SJCRH30 (cell line): ENCODE measurements around the gene KIF5B. TPM values are rescaled to one million over a fixed set of nuclear protein-coding genes. Genes with fewer than 3 reads are reported as not detected.
"Not testable (repeated sequence)": the region's sequence is repeated elsewhere in the genome, so short reads cannot be mapped to it uniquely, and the experiment has no call there.

Source experiments
- DNase-seq, 2 experiments: peaks; one replicate each; pipeline ENCODE4 v3.0.0-alpha.2; 2015 to 2020
- H3K27ac ChIP-seq: fragments of 250-450 bp; sonication (Bioruptor Pico); 2 replicates; pipeline ENCODE4 v1.5.1; 2020; ENCODE audit warnings: mild to moderate bottlenecking, moderate library complexity
- H3K27me3 ChIP-seq: fragments of 250-450 bp; sonication (Bioruptor Pico); 2 replicates; pipeline ENCODE4 v1.5.1; 2020; ENCODE audit warnings: mild to moderate bottlenecking, moderate library complexity
- H3K36me3 ChIP-seq: fragments of 250-450 bp; sonication (Bioruptor Pico); 2 replicates; pipeline ENCODE4 v1.5.1; 2020; ENCODE audit warnings: mild to moderate bottlenecking, moderate library complexity
- H3K4me1 ChIP-seq: fragments of 250-450 bp; sonication (Bioruptor Pico); 2 replicates; pipeline ENCODE4 v1.5.1; 2020; ENCODE audit warnings: mild to moderate bottlenecking, moderate library complexity
- H3K4me3 ChIP-seq: fragments of 250-450 bp; sonication (Bioruptor Pico); 2 replicates; pipeline ENCODE4 v1.5.1; 2020; ENCODE audit warnings: mild to moderate bottlenecking, moderate library complexity
- H3K9me3 ChIP-seq: fragments of 250-450 bp; sonication (Bioruptor Pico); replicated peaks from 2 replicates; pipeline ENCODE4 v1.5.1; 2020; ENCODE audit warnings: mild to moderate bottlenecking, moderate library complexity
- total RNA-seq: library from RNA; depleted of rRNA; stranded (reverse); fragments of >200 nt; shearing (Covaris generic); gene quantifications from 2 replicates; pipeline ENCODE4 v1.2.3, GENCODE V29; 2014

Gene KIF5B
- total RNA-seq, 1 experiment from 2014 or later: 238 TPM

DNA sequence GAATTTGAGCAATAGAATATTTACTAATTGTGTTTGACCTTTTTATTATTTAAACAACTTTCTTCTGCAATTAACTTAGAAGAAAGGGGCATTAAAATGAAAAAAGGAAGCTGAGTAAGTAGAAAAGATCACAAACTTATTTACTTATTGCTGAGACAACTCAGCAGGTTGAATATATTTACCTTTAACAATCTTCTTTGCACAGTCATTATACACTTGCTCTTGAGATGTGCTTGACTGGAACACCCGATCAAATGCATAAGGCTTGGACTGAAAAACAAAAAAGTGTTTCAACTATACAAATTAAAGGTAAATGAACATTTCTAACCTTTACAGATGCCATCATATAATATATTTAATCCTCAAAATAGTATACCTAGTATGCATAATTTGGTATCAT lies 7.9 kb downstream of the KIF5B start:
- H3K27me3 ChIP-seq: no peaks in the 10 kb centered on the region
- no peak overlapping the region for H3K4me3 ChIP-seq
- H3K9me3 ChIP-seq: no peaks in the 10 kb centered on the region
- H3K36me3 ChIP-seq: peaks cover 70% of the 10 kb centered on the region
- H3K27ac ChIP-seq: no peak overlapping the region
- no peaks in the 10 kb centered on the region for H3K4me1 ChIP-seq
- no peak for DNase-seq

DNA sequence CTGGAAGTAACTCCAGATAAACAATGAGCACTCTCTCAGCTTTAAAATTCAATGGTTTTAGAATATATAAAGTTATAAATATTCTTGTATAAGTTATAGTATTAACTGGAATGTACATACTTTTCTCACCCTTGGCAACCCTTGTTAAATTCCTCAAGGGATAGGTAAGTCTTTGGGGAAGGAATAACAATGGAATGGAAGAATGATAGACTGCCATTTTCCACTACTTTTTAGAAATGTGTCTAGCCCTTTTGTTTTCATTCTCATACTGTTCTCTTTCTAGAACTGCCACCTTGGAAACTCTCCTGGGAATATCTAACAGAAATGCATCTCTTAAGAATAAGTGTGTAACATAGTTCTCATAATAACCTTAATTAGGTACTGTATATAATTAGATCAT lies 8.3 kb downstream of the KIF5B start:
- peaks cover 70% of the 10 kb centered on the region for H3K36me3 ChIP-seq

DNA sequence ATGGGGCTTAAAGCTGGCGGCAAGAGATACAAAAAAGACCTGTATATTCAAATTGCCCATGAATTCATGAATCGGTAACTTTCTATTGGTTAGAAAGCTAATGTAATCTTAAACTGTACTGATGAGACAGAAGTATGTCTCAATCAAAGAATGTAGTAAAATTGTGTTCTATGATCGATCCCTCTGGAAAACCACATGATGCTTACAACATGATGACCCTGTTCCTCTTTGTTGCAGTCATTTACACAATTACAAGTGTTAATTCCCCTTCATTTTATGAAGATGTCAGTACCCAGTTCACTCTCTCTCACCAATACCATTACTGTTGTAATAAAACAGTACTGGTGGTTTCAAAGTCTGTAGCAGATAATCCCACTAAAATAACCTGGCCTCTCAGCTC lies 10.1 kb downstream of the KIF5B start:
- no peaks in the 10 kb centered on the region for H3K9me3 ChIP-seq
- no peaks in the 10 kb centered on the region for H3K27me3 ChIP-seq
- no peak overlapping the region for H3K27ac ChIP-seq
- no peak for DNase-seq
- H3K4me1 ChIP-seq: no peaks in the 10 kb centered on the region
- H3K4me3 ChIP-seq: no peak overlapping the region
- H3K36me3 ChIP-seq: peaks cover 71% of the 10 kb centered on the region

More for the DNA sequence above, 8.3 kb downstream of the KIF5B start:
- Histone ChIP-seq H3K4me1 (no peaks in the 10 kb centered on the region), H3K4me3 (no peak overlapping the region), H3K27me3 (no peaks in the 10 kb centered on the region), H3K9me3 (no peaks in the 10 kb centered on the region), H3K27ac (no peak overlapping the region)
- DNase-seq: no peak

DNA sequence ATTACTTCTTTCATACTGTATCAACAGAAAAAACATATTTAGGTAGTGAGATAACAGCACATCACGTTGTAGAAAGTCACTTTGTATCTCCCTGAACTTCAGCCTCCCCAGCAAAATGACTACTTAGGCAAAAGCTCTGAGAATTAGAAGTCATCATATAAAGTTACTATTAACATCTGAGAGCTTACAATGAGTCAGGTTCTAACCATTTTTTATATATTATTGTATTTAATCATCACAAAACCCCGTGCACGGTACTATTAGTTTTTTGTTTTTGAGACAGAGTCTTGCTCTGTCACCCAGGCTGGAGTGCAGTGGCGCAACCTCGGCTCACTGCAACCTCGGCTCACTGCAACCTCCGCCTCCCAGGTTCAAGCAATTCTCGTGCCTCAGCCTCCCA lies 13.5 kb downstream of the KIF5B start:
- not testable (repeated sequence) for H3K27ac ChIP-seq, H3K4me1 ChIP-seq, DNase-seq, H3K9me3 ChIP-seq, H3K27me3 ChIP-seq, H3K4me3 ChIP-seq
- H3K36me3 ChIP-seq: peaks cover 83% of the 10 kb centered on the region

DNA sequence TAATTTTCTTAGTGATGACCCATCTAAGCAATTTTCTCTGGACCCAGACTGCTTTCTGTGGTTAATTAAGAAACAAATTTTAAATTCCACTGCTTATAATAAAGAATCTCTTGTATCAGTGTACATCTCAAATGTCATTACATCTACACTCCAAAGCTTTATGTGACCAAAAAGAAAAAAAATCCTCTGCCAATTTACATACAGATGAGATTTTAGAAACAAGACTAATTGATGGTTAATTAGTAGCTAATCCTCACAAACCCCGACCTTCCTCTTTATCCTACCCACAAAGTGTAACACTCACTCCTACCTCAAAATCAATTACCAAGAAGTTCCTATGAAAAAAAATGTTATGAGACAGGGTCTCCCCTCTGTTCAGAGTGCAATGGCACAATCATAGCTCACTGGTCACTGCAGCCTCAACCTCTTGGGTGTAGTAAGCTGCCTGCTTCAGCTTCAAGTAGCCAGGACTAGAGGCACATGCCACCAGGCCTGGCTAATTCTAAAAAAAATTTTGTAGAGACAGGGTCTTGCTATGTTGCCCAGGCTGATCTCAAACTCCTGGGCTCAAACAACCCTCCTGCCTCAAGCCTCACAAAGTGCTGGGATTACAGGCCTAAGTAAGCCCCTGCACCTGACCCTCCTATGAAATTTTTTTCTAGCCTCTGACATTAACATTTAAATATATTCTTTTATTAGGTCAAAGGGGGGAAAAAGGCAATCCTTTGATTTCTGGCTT lies 14.8 kb downstream of the KIF5B start:
- H3K36me3 ChIP-seq: peaks cover 84% of the 10 kb centered on the region
- no peak overlapping the region for H3K4me3 ChIP-seq
- no peaks in the 10 kb centered on the region for H3K27me3 ChIP-seq
- 0 out of 2 replicates have a peak, but pooled peaks cover 2% of the 10 kb centered on the region for H3K4me1 ChIP-seq
- DNase-seq: no peak
- no peak overlapping the region for H3K27ac ChIP-seq
- H3K9me3 ChIP-seq: no peaks in the 10 kb centered on the region

DNA sequence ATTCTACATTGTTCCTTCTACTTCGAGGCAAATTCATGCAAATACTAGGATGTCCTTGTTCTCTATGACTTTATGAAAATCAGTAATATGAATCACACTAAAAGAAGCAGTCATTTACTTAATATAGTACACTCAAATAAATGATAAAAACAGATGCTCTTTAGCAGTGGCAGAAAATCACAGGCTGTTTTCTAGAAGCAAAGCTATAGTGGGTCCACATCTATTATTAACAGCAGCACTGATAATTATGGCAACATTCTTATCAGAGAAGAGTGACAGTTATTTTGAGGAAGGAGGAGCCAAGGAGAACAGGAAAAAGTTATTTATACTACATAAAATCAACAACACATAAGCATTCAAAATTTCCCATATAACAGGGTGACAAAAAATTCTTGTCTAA lies 16.5 kb downstream of the KIF5B start:
- H3K36me3 ChIP-seq: peaks cover 83% of the 10 kb centered on the region
- H3K9me3 ChIP-seq: no peaks in the 10 kb centered on the region
- H3K4me1 ChIP-seq: 0 out of 2 replicates have a peak, but pooled peaks cover 2% of the 10 kb centered on the region
- H3K27me3 ChIP-seq: no peaks in the 10 kb centered on the region
- no peak overlapping the region for H3K4me3 ChIP-seq
- no peak for DNase-seq
- H3K27ac ChIP-seq: no peak overlapping the region

DNA sequence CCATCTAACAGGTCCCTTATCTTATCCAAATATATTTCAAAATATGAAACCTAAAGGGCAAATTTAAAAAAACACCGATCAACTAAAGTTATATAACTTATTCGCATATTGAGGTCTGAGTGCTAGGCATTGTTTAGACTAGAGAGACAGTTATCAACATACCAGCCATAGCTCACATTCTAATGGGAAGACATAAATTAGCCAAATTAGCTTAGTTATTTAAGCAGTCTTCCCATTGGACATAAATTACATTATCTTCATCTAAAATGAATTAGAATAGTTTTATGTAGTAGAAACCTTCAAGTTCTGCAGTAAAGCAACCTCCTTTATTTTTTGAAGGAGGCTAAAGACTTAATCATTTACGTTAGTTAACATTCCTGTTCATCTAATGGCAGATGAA lies 17.4 kb downstream of the KIF5B start:
- Histone ChIP-seq H3K4me3 (no peak overlapping the region), H3K27me3 (no peaks in the 10 kb centered on the region), H3K9me3 (no peaks in the 10 kb centered on the region), H3K27ac (no peak overlapping the region), H3K4me1 (0 out of 2 replicates have a peak, but pooled peaks cover 2% of the 10 kb centered on the region), H3K36me3 (peaks cover 83% of the 10 kb centered on the region)
- DNase-seq: no peak

DNA sequence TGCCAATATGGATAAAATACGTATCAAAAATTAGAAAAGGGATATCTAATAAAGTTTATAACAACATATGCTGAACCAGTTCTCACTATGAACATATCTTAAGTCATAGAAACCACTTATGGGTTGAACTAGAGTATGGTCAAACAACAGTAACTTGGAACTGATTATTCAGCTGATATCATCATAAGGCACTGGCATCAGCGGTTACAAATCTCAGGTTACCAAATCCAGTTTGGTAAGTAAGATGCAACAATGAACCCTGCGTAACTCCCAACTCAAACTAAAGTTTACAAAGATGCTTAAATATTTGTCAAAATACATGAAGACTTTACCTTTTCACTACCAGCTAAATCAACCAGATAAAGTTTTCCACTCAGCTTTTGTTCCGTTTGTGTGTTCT lies 19.3 kb downstream of the KIF5B start:
- H3K4me3 ChIP-seq: no peak overlapping the region
- 0 out of 2 replicates have a peak, but pooled peaks cover 2% of the 10 kb centered on the region for H3K4me1 ChIP-seq
- no peak overlapping the region for H3K27ac ChIP-seq
- no peaks in the 10 kb centered on the region for H3K9me3 ChIP-seq
- H3K36me3 ChIP-seq: peaks cover 91% of the 10 kb centered on the region
- no peak for DNase-seq
- H3K27me3 ChIP-seq: no peaks in the 10 kb centered on the region

DNA sequence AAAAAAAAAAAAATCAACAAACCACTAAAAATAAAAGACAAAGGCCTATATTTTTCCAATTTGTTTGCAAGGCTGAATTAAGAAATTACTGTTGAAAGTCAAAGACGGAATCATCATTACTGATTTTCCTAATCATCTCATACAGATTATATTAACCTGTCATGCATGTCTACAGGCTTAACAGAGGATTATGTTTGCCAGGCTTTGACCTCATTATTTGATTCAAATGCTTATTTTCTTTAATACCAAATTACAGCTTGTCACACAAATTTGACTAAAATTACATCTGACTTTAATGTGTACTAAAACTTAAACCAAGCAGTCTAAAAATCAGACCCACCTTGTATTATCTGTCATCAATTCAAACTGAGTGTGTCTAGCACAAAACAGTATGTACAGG lies 21.2 kb downstream of the KIF5B start:
- Histone ChIP-seq H3K27me3 (no peaks in the 10 kb centered on the region), H3K27ac (no peak overlapping the region), H3K36me3 (peaks cover 96% of the 10 kb centered on the region), H3K4me1 (0 out of 2 replicates have a peak, but pooled peaks cover 2% of the 10 kb centered on the region), H3K4me3 (no peak overlapping the region), H3K9me3 (no peaks in the 10 kb centered on the region)
- DNase-seq: no peak

DNA sequence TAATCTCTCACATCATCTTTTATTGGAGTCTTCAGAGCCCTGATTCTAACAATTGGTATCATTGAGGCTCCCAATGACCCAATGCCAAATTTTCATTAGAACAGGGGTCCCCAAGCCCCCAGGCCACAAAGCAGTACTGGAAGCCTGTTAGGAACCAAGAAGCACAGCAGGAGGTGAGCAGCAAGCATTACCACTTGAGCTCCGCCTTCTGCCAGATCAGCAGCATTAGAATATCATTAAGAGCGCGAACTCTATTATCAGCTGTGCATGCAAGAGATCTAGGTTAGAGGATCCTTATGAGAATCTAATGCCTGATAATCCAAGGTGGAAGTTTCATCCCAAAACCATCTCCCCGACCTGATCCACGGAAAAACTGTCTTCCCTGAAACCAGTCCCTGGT lies 23.1 kb downstream of the KIF5B start:
- DNase-seq: no peak
- Histone ChIP-seq H3K9me3 (no peaks in the 10 kb centered on the region), H3K36me3 (peaks cover 96% of the 10 kb centered on the region), H3K27me3 (no peaks in the 10 kb centered on the region), H3K4me3 (no peak overlapping the region), H3K4me1 (no peaks in the 10 kb centered on the region), H3K27ac (no peak overlapping the region)

DNA sequence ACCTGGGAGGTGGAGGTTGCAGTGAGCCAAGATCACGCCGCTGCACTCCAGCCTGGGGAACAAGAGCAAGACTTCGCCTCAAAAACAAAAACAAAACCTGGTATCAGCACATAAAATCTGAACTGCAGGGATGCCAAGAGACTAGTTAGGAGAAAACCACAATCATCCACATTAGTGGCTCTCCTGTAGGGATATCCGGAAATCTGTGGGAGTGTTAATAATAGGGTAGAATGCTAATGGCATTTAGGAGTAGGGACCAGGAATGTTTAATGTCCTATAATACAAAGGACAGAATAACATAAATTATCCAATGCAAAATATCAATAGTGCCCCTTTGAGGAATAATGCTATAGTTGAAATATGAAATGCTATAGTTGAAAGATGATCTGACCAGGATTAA lies 24.3 kb downstream of the KIF5B start:
- Histone ChIP-seq H3K36me3 (peaks cover 96% of the 10 kb centered on the region), H3K4me1 (no peaks in the 10 kb centered on the region), H3K9me3 (no peaks in the 10 kb centered on the region), H3K27me3 (no peaks in the 10 kb centered on the region), H3K27ac (no peak overlapping the region), H3K4me3 (no peak overlapping the region)
- DNase-seq: no peak

DNA sequence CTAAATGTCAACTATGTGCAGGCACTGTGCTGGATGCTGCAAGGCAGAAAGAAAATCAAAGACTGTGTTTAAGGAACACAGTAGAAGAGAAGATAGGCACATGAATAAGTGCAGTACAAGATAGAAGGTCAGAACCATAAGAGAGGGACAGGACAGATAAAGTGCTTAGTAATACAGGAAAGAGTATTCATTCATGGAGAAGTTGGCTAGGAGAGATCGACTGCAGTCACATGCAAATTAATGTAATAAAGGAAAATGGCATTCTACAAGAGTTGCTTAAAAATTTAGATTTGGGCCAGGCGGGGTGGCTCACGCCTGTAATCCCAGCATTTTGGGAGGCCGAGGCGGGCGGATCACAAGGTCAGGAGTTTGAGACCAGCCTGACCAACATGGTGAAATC lies 24.8 kb downstream of the KIF5B start:
- Histone ChIP-seq H3K27ac (no peak overlapping the region), H3K9me3 (no peaks in the 10 kb centered on the region), H3K4me3 (no peak overlapping the region), H3K27me3 (no peaks in the 10 kb centered on the region), H3K36me3 (peaks cover 96% of the 10 kb centered on the region), H3K4me1 (no peaks in the 10 kb centered on the region)
- DNase-seq: no peak

DNA sequence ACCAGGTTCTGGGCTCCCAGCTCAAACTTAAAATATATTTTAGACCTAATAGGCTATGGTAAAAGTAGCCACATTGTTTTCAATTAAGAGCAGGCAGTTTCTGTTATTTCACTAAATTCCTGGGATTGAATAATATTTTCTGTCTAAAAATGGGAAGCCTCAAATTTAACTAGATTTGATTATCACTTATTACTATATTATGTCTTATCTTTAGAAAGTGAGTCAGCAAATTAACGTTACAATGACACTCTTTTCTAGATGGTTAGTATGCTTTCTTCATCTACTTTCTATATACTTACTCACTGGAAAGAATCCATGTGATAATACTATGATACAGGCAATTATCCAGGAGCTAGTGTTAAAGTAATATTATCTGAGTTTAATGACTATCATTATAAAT lies 27.5 kb downstream of the KIF5B start:
- H3K27ac ChIP-seq: no peak overlapping the region
- no peaks in the 10 kb centered on the region for H3K27me3 ChIP-seq
- no peaks in the 10 kb centered on the region for H3K4me1 ChIP-seq
- no peak for DNase-seq
- no peaks in the 10 kb centered on the region for H3K9me3 ChIP-seq
- H3K4me3 ChIP-seq: no peak overlapping the region
- peaks cover 91% of the 10 kb centered on the region for H3K36me3 ChIP-seq

DNA sequence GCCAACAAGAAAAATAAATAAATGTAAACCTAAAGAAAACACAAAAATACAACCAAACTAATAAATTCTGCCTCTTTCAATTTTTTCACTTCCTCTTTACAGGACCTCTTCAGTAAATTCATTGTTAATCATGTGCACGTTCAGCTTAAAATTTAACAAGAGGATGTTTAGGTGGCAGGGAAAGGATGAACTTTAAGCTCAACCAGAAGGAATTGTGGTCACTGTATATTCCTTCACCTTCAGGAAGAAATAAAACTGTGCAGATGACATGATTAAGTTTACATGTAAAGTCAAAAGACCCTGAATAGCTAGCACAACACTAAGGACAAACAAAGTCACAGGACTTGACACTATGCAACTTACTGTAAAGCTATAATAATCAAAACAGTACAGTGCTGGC lies 33.0 kb downstream of the KIF5B start:
- H3K9me3 ChIP-seq: no peaks in the 10 kb centered on the region
- H3K27me3 ChIP-seq: no peaks in the 10 kb centered on the region
- DNase-seq: no peak
- no peak overlapping the region for H3K27ac ChIP-seq
- no peak overlapping the region for H3K4me3 ChIP-seq
- H3K4me1 ChIP-seq: no peaks in the 10 kb centered on the region
- H3K36me3 ChIP-seq: peaks cover 92% of the 10 kb centered on the region

DNA sequence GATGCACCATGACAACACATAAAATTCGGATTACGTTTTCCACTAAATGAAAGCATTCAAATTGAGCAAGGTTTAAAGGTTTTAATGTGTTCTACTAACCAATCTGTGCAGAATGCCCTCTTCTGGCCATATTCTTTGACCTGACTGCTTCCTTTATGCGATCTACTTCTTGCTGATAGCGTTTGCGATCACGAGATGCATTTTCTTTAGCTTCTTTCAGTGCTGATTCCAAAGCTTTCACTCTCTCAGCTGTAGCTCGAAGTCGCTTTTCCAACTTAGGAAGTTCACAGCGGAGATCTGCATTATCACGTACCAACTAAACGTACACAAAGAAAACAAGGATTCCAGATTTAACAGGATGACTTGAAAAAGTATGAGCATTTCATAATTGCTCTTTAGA lies 39.2 kb downstream of the KIF5B start:
- H3K4me1 ChIP-seq: no peaks in the 10 kb centered on the region
- no peak for DNase-seq
- no peak overlapping the region for H3K27ac ChIP-seq
- H3K36me3 ChIP-seq: peaks cover 95% of the 10 kb centered on the region
- no peaks in the 10 kb centered on the region for H3K27me3 ChIP-seq
- H3K9me3 ChIP-seq: no peaks in the 10 kb centered on the region
- no peak overlapping the region for H3K4me3 ChIP-seq

DNA sequence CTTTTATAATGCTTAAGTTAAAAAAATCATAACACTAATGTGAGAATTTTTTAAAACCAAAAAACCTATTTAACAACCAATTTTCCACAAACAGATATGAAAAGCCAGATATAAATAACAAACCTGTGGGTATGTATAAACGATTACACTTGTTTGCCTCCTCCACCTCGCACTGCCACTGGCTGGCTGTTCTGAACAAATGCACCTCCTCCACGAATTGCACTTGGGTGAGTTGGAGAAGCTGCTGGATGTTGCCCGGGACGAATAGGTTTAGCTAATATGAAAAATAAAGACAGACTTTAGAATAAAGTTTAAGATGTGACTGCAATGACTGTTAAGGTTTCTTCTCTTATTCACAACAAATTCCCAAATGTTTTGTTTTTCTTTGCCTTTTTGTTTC lies 40.8 kb downstream of the KIF5B start:
- no peak for DNase-seq
- no peaks in the 10 kb centered on the region for H3K4me1 ChIP-seq

More for the DNA sequence above, 40.8 kb downstream of the KIF5B start:
- H3K27me3 ChIP-seq: no peaks in the 10 kb centered on the region
- peaks cover 92% of the 10 kb centered on the region for H3K36me3 ChIP-seq
- H3K27ac ChIP-seq: no peak overlapping the region
- no peak overlapping the region for H3K4me3 ChIP-seq
- no peaks in the 10 kb centered on the region for H3K9me3 ChIP-seq
